ENCODE measurements around the gene TIAM2. TPM values are rescaled to one million over a fixed set of nuclear protein-coding genes. Genes with fewer than 3 reads are reported as not detected.

Gene TIAM2
- total and polyA plus RNA-seq, 10 donors, result 4.3 to 21.9 (median 12.9) TPM

- intact Hi-C loops (cut with DNase I; ENCODE audit: low total_unique reads), result no loop called here
- H3K4me3 ChIP-seq, result no peak overlapping the region
- no peaks in the 10 kb centered on the region for H3K36me3 ChIP-seq
- no peak for TF ChIP-seq POLR2AphosphoS5 (IDR thresholded peaks at IDR 0.05)
- TF ChIP-seq, protein P1, sequence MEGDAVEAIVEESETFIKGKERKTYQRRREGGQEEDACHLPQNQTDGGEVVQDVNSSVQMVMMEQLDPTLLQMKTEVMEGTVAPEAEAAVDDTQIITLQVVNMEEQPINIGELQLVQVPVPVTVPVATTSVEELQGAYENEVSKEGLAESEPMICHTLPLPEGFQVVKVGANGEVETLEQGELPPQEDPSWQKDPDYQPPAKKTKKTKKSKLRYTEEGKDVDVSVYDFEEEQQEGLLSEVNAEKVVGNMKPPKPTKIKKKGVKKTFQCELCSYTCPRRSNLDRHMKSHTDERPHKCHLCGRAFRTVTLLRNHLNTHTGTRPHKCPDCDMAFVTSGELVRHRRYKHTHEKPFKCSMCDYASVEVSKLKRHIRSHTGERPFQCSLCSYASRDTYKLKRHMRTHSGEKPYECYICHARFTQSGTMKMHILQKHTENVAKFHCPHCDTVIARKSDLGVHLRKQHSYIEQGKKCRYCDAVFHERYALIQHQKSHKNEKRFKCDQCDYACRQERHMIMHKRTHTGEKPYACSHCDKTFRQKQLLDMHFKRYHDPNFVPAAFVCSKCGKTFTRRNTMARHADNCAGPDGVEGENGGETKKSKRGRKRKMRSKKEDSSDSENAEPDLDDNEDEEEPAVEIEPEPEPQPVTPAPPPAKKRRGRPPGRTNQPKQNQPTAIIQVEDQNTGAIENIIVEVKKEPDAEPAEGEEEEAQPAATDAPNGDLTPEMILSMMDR (IDR thresholded peaks at IDR 0.05 in 8 of 11, conservative IDR thresholded peaks at IDR 0.05 in 3 of 11), result no peak
- no peak for TF ChIP-seq POLR2A (IDR thresholded peaks at IDR 0.05)
- WGBS, 5 donors, result 85 to 96% (median 91%) methylated on average over 14 of the region's 14 CpGs
- no peak for DNase-seq
- no peaks in the 10 kb centered on the region for H3K4me1 ChIP-seq
- no peaks in the 10 kb centered on the region for H3K27me3 ChIP-seq (replicated peaks in 1 of 7)
- H3K27ac ChIP-seq, result no peak overlapping the region
- no peaks in the 10 kb centered on the region for H3K9me3 ChIP-seq
These were observed 135.2 kb downstream of the TIAM2 start for GRCh38 chr6:155130161-155130853.

DNA sequence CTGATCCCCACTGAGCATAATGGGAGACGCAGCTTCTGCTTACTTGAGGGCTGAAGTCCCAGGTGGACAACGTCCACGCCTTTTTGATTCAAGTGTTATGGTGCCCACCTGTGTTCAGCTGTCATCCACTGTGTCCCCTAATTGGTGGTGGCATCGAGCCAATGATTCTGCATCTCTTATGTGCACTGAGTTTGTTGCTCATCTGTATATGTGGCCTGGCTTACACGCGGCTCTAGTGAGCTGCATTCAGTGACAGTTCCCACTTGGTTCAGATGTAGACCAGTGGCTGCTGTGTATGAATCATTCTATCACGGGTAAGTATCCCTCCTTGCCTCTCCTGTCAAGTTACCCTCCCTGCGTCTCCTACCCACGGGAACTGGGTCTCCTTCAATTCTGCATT is 137.5 kb downstream of the TIAM2 start:
- intact Hi-C loops (cut with DNase I; ENCODE audit: low total_unique reads), result no loop called here
- DNase-seq, result no peak
- no peak overlapping the region for H3K4me3 ChIP-seq
- TF ChIP-seq, protein P1 (IDR thresholded peaks at IDR 0.05 in 8 of 11, conservative IDR thresholded peaks at IDR 0.05 in 3 of 11), result no peak
- no peak for TF ChIP-seq POLR2A (IDR thresholded peaks at IDR 0.05)
- no peaks in the 10 kb centered on the region for H3K4me1 ChIP-seq
- no peaks in the 10 kb centered on the region for H3K9me3 ChIP-seq
- no peaks in the 10 kb centered on the region for H3K36me3 ChIP-seq
- no peak overlapping the region for H3K27ac ChIP-seq
- H3K27me3 ChIP-seq (replicated peaks in 1 of 7), result no peaks in the 10 kb centered on the region
- 85 to 91% (median 90%) methylated on average over 9 of the region's 9 CpGs for WGBS, 5 donors

DNA sequence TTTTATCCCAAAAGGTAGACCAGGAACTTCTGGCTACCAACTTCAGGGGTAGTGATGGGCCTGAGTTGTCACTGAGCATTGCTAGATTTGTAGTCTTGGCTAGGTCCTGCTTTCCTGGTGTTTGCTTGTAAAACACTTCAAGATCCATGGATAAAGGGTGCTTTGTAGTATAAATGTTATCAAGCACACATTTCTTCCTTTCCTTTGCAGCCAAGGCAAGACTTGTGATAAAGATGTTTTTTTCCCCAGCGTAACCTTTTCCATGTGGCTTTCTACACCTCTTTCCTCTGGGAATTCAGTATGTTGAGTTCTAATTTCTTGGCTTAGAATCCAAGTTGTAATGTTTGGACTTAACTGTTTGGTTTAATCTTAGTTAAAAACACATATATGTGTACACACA is 145.9 kb downstream of the TIAM2 start:
- intact Hi-C loops (cut with DNase I; ENCODE audit: low total_unique reads), result no loop called here
- Histone ChIP-seq H3K4me3 (no peak overlapping the region), H3K27me3 (replicated peaks in 1 of 7) (no peaks in the 10 kb centered on the region), H3K9me3 (no peaks in the 10 kb centered on the region), H3K4me1 (peaks cover 0 to 25% (median 13%) of the 10 kb centered on the region in 6 donors), H3K27ac (no peak overlapping the region), H3K36me3 (no peaks in the 10 kb centered on the region)
- no peak for DNase-seq
- TF ChIP-seq, protein P1 (IDR thresholded peaks at IDR 0.05 in 8 of 11, conservative IDR thresholded peaks at IDR 0.05 in 3 of 11), result no peak
- TF ChIP-seq POLR2A (IDR thresholded peaks at IDR 0.05) (no peak), POLR2AphosphoS5 (IDR thresholded peaks at IDR 0.05) (no peak)
- WGBS, 5 donors, result 83 to 97% (median 89%) methylated on average over 1 of the region's 1 CpG

GRCh38 chr6:155141512-155141911 is 146.4 kb downstream of the TIAM2 start:
- no peak for TF ChIP-seq POLR2A (IDR thresholded peaks at IDR 0.05)
- TF ChIP-seq, protein P1 (IDR thresholded peaks at IDR 0.05 in 8 of 11, conservative IDR thresholded peaks at IDR 0.05 in 3 of 11), result no peak
- TF ChIP-seq POLR2AphosphoS5 (IDR thresholded peaks at IDR 0.05), result no peak
- H3K27me3 ChIP-seq (replicated peaks in 1 of 7), result no peaks in the 10 kb centered on the region

More at GRCh38 chr6:155141512-155141911, 146.4 kb downstream of the TIAM2 start:
- Histone ChIP-seq H3K27ac (peak overlapping the region in 1 of 8 donors; percentile 71), H3K36me3 (no peaks in the 10 kb centered on the region), H3K4me1 (peaks cover 0 to 25% (median 13%) of the 10 kb centered on the region in 6 donors), H3K4me3 (no peak overlapping the region), H3K9me3 (no peaks in the 10 kb centered on the region)
- DNase-seq, result no peak
- 58 to 90% (median 83%) methylated on average over 2 of the region's 2 CpGs for WGBS, 5 donors
- intact Hi-C loops (cut with DNase I; ENCODE audit: low total_unique reads), result no loop called here

Measured in spleen (tissue), 11 donors.